ENCODE data around the gene FITM1. TPM values are rescaled to one million over a fixed set of nuclear protein-coding genes. Genes with fewer than 3 reads are reported as not detected.

The FITM1 gene
- total RNA-seq, 4 donors from 2014 or later, result 0.61 to 1.3 (median 1.0) TPM; not detected in 1

- DNase-seq (ENCODE audit: low spot score in 2 of 2), result no peak
- intact Hi-C loops (cut with DNase I; ENCODE audit: low total_unique reads), result no loop called here
- TF ChIP-seq CTCF (IDR thresholded peaks at IDR 0.05), result no peak
- TF ChIP-seq POLR2A (IDR thresholded peaks at IDR 0.05), result no peak
- no peak overlapping the region for H3K4me3 ChIP-seq (ENCODE audit: low read depth, poor library complexity, severe bottlenecking)
Measured at GRCh38 chr14:24126939-24127338, 3.5 kb upstream of the FITM1 start.

- WGBS, 2 donors, result 84 to 91% methylated on average over 2 of the region's 2 CpGs
- TF ChIP-seq CTCF (IDR thresholded peaks at IDR 0.05) (no peak), POLR2A (IDR thresholded peaks at IDR 0.05) (no peak)
- no peak overlapping the region for H3K4me3 ChIP-seq (ENCODE audit: low read depth, poor library complexity, severe bottlenecking)
- intact Hi-C loops (cut with DNase I; ENCODE audit: low total_unique reads), result no loop called here
- DNase-seq (ENCODE audit: low spot score in 2 of 2), result no peak
Measured at GRCh38 chr14:24127673-24128072, 2.8 kb upstream of the FITM1 start.

- DNase-seq (ENCODE audit: low spot score in 2 of 2), result no peak
- WGBS, 2 donors, result 92 to 96% methylated on average over 8 of the region's 8 CpGs
- intact Hi-C loops (cut with DNase I; ENCODE audit: low total_unique reads), result no loop called here
- TF ChIP-seq POLR2A (IDR thresholded peaks at IDR 0.05), result no peak
- no peak for TF ChIP-seq CTCF (IDR thresholded peaks at IDR 0.05)
- H3K4me3 ChIP-seq (ENCODE audit: low read depth, poor library complexity, severe bottlenecking), result no peak overlapping the region
Measured at GRCh38 chr14:24129410-24129998, 955 bp upstream of the FITM1 start.

DNA sequence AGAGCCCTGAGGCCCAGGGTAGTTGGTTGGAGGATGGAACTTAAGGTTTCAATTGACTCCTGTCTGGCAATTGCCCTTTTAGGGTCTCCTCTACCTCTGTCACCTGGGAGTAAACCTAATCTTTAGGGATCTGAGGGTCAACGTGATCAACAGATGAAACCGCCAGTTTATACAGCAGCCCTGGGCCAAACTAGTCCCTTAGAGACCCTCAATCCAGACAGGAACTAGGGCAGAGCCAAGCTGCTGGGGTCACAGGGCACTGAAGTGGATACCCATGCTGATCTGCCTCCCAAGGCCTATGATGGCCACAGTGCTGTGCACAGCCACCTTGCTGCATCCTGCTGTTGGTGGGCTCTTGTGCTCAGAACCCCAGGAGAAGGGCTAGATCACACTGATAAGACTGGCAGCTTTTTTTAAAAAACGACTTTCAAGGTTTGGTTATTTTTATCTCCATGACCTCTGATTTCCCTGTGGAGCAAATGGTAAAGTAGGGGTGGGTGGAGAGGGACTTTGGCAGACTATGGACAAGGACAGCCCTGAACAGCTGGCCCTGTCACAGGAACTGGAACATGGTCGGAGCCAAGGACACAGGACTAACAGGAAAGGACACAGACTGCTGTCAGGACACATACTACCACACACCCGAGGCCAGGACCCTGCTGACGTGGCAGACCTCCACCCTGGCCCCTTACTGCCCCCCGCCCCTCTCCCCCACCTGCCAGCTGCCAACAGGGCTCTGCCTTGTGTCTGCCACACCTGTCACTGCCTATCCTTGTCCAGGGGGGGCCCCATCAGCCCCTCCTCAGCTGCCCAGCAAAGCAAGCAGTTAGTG lies 474 bp downstream of the FITM1 start:
- TF ChIP-seq CTCF (IDR thresholded peaks at IDR 0.05) (no peak), POLR2A (IDR thresholded peaks at IDR 0.05) (no peak)
- H3K4me3 ChIP-seq (ENCODE audit: low read depth, poor library complexity, severe bottlenecking), result no peak overlapping the region
- DNase-seq (ENCODE audit: low spot score in 2 of 2), result no peak
- 66 to 71% methylated on average over 6 to 7 of the region's 7 CpGs for WGBS, 2 donors
- intact Hi-C loops (cut with DNase I; ENCODE audit: low total_unique reads), result no loop called here

DNA sequence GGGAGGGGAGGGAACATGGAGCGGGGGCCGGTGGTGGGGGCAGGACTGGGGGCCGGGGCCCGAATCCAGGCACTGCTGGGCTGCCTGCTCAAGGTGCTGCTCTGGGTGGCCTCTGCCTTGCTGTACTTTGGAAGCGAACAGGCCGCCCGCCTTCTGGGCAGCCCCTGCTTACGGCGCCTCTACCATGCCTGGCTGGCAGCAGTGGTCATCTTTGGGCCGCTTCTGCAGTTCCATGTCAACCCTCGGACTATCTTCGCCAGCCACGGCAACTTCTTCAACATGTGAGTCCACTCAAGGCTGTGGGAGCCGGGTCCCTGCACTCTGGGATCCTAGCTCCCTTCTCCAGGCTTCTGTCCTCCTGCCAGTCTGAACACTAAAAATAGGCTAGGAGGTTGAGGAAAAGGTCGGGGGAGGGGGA lies 1.1 kb downstream of the FITM1 start:
- 78 to 83% methylated on average over 15 of the region's 15 CpGs for WGBS, 2 donors
- TF ChIP-seq POLR2A (IDR thresholded peaks at IDR 0.05) (no peak), CTCF (IDR thresholded peaks at IDR 0.05) (no peak)
- intact Hi-C loops (cut with DNase I; ENCODE audit: low total_unique reads), result no loop called here
- no peak for DNase-seq (ENCODE audit: low spot score in 2 of 2)
- H3K4me3 ChIP-seq (ENCODE audit: low read depth, poor library complexity, severe bottlenecking), result no peak overlapping the region
